ENCODE measurements around the gene IGSF21.

DNA sequence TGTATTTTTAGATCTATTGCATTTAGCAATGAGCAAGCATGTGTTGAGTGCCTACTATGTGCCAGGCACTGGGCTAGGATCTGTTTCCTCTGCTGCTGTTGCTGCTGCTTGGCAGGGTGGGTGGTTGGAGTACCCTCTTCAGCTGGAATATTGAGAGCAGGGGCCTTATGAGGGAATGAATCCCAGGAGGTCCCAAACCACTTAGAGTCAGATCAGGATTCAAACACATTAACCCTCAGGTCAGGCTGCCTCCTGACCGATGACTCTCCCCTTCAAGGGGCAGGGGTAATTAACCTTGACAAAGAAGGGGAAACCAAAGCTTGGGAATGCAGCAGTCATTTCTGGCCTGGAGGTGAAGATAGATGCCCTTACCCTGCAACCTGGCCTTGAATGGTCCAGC, 138.0 kb downstream of the IGSF21 start:
- TF ChIP-seq POLR2AphosphoS5 (IDR thresholded peaks at IDR 0.05; ENCODE audit: borderline replicate concordance, low read depth, low read length) (no peak), EZH2 (IDR thresholded peaks at IDR 0.05) (no peak)

Data from SK-N-MC (cell line).